Measurements from ENCODE around the gene BNIP2.
"Not testable (repeated sequence)": the region's sequence is repeated elsewhere in the genome, so short reads cannot be mapped to it uniquely, and the experiment has no call there.

BNIP2 gene, protein sequence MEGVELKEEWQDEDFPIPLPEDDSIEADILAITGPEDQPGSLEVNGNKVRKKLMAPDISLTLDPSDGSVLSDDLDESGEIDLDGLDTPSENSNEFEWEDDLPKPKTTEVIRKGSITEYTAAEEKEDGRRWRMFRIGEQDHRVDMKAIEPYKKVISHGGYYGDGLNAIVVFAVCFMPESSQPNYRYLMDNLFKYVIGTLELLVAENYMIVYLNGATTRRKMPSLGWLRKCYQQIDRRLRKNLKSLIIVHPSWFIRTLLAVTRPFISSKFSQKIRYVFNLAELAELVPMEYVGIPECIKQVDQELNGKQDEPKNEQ

DNA sequence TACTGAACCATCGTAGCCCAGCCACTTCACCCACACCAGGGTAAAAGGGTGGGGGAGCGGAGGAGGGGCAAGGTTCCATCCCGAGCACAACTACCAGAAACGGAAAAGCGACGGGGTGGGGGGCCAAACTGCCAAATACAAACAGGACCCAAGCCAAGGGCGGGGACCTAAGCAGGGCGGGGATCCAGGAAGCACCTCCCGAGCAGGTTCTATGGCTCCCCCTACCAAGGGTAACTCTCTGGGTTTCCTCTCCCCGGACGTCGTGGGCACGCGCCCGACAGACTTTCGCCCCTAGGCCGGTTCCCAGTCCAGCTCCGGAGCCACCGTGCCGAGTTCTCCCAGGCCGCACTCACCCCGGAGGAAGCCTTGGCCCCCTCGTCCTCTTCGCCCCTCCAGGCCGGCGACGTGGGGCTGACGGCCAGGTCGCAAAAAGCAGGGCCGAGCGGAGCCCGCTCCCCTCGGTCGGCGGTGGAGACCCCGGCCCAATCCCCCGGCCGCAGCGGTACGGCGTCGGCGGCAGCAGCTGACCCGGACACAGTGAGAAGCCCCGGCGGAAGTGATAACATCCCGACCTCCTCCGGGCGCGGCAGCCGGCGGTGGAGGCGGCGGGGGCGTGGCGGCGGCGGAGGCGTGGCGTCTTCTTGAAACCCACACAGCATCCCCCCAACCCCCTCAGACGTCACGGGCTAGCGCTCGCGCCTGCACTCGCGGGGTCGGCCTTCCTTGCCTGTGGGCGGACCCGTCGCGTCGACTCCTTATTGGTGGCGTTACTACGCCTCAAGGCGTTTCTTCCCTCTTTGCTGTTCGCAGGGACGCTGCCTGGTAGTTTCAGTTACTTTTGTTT is at the start of gene BNIP2:
BNIP2 (minus strand) TSS at position 539 of the 844 bp plus-strand sequence. CDS start 6,863 bp downstream, outside the sequence.
- DNase-seq (ENCODE audit: low read depth) = peak; percentile 95

DNA sequence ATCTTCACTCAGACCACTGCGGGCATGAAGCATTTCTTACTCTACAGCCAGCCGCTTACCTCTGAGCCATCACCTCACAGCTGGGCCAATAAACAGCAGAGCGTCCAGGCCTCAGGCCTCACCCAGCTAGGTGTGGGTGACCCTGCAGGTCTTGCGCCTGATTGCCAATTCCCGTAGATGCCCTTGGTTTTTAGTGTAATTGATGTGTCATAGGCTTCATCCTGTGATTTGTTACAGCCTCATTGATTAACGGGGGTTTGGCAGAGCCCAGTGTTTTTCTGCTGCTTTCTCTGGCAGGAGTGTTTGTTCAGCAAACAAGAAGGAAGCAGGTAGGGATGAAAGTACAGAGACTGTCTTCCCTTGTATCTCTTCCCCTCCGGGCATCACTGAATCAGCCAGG is 49.6 kb upstream of the BNIP2 start:
- no peak for DNase-seq (ENCODE audit: low read depth)

DNA sequence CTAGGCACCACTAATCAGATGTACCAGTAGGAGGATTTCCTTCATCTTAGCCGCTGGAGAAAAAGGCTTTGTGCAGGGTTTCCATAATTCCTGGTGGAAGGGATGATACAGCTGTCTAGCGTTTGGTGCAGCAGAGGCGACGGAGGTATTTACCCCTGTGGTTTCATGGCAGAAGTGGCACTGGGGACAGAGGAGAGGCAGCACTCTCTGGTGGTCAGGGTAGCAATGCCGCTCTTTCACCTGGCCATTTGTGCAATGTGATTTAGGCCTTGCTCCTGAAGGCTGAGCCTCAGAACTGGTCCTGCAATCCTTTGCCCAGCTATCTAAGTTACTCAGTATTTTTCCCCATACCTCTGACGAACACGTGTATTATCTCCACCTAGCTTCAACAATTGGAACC is 47.1 kb upstream of the BNIP2 start:
- DNase-seq (ENCODE audit: low read depth) = no peak

DNA sequence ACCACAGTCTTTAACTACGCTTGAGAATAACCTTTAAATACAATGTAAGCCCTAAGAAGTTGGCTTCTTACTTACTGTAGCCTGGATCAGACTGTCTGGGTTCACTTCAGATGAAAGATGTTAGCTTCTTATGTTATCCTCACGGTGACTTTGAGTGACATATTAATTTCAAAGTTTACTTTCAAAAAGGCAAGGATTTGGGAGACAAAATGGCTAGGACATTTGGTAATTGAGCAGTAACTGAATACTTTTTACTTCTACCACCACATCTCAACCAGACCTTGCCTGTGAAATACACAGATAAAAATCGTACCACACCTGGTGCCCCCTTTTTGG is 36.0 kb upstream of the BNIP2 start:
- no peak for DNase-seq (ENCODE audit: low read depth)

DNA sequence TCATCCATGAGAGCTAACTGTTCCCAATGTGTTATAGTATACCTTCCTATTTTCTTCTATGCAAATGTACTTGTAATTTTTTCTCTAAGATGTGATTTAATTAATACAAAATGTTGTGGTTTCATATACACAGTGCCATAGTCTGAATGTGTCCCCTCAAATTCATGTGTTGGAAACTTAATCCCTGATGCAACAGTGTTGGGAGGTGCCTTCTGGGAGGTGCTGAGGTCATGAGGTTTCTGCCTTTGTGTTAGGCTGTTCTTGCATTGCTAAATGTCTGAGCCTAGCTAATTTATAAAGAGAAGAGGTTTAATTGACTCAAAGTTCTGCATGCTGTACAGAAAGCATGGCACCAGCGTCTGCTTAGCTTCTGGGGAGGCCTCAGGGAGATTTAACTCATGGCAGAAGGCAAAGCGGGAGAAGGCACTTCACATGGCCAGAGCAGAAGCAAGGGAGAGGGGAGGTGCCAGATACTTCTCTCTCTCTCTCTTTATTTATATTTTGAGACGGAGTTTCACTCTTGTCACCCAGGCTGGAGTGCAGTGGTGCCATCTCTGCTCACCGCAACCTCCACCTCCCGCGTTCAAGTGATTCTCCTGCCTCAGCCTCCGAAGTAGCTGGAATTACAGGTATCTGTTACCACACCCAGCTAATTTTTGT is 34.7 kb upstream of the BNIP2 start:
- no peak for DNase-seq (ENCODE audit: low read depth)

DNA sequence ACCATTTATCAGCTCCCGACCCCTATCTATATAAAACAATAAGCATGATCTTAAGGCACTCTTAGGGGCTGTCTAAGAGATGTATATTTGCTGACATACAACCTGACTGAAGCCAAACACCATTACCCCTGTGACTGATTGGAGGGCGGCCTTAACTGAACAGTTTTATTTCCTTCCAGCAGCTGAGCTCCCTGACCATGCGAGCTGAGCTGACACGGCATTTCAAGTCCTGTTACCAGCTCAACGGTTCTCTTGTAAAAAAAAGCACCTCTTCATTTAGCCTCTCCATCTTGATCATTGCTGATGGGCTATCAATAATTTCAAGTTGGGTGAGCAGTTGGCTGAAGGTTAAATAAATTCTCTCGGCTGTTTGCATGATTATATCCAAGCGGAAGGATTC is 33.4 kb upstream of the BNIP2 start:
- DNase-seq (ENCODE audit: low read depth) = no peak

DNA sequence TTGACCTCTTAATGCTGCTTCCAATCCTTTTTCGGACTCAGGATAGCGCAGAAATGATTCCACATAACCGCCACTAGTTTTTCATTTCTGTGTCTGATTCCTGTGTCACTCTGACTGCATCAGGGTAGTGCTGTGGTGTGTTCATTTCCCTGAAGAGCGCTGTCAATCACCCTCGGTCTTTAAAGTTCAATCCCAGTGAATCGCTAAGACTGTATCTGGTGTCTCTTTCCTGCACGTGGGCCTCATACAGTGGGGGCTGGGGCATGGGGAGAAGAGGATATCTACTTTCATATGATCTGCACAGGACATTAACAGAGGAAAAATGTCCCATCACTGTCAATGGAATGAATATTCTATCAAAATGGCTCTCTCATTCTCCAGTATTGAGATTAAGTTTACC is 32.9 kb upstream of the BNIP2 start:
- no peak for DNase-seq (ENCODE audit: low read depth)

DNA sequence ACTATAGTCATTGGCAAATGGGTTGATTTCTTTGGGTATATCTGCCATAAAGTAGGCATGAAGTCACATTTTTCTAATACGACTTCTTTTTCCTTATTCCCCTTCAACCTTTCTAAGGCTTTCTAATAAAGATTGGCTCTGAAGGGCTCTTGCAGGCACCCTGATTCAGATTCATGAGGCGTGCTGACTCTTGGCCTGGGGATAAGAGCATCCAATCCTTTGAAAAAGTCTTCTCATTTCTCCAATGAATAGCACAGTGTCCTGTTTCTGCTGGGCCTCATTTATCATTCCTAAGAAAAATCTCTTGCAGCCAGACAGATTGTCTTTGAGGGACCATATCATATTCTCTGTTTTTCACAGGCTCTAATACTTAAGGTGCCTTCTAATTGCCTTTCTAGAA is 32.3 kb upstream of the BNIP2 start:
- DNase-seq (ENCODE audit: low read depth) = no peak

DNA sequence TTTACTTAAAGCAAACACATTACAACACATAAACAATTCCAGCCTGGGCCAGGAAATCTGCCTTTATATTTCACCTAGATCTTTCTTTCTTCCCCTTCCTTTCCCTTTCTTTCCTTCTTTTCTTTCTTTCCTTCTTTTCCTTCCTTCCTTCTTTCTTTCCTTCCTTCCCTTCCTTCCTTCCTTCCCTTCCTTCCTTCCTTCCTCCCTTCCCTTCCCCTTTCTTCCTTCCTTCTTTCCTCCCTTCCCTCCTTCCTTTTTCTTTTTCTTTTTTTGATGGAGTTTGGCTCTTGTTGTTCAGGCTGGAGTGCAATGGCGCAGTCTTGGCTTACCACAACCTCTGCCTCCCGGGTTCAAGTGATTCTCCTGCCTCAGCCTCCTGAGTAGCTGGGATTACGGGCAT is 24.1 kb upstream of the BNIP2 start:
- no peak for DNase-seq (ENCODE audit: low read depth)

DNA sequence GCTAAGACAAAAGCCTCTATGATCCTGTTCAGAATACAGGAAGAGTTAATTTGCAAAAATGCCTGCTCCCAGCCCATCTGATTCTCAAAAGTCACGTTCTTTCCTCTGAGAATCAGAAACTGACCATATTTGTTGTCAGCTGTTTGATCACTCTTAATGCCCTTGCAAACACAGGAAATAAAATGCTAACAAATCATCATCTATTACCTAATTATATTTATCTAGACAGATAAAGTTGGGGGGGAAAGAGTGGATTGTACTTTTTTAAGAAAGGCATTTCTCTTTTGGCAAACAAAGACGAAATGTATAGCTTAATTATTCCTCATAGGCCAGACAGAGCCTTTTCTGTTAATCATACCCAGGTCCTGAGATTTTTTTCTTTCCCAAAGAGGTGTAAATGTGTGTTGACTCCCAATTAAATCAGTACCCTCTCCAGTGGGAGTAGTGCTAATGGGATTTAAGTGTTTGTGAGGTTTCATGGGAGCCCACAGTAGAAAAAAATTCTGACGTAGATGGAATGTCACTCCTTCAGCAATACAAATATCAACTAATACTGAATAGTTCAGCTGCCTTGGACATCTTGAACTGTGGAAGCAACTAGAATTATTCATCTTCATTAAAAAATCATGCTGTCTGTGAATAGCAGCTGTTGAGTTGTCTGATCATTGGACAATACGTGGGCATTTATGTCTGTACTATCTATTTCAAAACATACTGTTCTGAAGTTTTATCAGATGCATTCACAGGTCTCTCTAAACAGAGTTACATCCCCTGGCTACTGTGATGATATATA is 22.5 kb upstream of the BNIP2 start:
- no peak for DNase-seq (ENCODE audit: low read depth)

DNA sequence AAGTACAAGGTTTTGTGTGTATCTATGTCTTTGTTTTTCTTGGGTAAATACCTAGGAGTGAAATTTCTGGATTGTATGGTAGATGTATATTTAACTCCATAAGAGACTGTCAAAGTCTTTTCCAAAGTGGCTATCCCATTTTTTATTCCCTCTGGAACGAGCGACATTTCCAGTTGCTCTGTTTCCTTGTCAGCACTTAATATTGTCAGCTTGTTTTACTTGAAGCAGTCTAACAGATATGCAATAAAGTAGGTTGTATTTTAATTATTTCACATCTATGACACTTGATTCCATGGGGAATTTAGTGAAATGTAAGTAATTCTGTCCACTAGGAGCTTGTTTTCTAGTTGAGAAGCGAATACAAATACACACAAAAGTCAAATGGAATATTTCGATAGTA is 18.5 kb upstream of the BNIP2 start:
- DNase-seq (ENCODE audit: low read depth) = no peak

DNA sequence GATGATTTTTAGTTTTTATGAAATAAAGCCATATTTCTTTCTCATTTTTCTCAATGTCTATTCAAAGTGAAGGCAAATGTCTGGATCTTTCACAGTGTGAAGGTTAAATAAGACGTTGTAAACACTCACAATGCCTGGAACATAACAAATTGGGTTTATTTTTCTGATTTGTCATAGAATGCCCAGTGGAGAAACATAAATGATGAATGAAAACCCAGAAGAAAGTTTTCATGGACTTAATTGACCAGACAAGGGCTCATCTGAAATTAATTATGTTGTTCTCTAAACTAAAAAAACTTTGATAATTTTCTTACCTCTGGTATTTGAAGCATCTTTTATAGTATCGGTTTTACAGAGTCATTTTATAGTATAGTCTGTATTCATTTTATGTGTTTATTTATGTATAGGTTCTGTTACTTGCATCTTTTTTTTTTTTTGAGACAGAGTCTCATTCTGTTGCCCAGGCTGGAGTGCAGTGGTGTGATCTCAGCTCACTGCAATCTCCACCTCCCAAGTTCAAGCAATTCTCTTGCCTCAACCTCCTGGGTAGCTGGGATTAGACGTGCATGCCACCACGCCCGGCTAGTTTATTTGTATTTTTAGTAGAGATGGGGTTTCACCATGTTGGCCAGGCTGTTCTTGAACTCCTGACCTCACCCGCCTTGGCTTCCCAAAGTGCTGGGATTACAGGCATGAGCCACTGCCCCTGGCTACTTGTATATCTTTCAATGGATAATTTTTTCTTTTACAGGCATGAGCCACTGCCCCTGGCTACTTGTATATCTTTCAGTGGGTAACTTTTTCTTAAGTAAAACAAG is 15.1 kb upstream of the BNIP2 start:
- DNase-seq (ENCODE audit: low read depth) = no peak

DNA sequence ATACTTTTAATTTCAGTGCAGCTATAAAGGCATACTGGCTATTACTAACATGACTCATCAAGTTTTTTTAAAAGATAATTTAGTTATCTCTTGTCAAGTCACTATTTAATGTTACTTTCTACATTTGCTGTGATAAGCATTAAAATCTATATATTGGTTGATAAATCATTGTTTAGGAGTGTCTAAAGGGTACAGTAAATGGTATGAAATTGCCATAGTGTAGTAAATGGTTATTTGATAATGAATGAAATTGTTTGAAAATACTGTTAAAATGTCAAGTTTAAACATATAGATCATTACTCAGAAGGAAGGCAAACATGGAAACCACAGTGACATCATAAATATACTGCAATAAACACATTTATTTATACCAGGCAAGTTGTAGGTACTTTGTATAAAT is 13.2 kb upstream of the BNIP2 start:
- DNase-seq (ENCODE audit: low read depth) = no peak

DNA sequence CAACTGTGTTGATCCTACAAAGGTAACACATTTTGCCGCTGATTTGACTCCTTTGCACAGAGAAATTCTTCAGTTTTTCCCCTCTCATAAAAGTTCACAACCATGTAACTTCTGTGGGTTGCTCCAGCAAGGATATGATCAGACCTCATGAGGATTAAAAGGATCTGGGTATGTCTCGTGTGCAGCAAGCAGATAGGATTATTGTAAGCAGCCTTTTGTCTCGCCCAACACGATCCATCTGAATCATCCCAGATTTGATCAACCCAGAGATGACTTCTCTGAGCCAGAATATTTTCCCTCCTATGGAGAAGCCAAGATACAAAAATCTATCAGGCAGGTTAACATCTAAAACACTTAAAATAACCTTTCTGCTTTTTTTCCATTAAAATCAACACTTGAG is 12.8 kb upstream of the BNIP2 start:
- DNase-seq (ENCODE audit: low read depth) = no peak

DNA sequence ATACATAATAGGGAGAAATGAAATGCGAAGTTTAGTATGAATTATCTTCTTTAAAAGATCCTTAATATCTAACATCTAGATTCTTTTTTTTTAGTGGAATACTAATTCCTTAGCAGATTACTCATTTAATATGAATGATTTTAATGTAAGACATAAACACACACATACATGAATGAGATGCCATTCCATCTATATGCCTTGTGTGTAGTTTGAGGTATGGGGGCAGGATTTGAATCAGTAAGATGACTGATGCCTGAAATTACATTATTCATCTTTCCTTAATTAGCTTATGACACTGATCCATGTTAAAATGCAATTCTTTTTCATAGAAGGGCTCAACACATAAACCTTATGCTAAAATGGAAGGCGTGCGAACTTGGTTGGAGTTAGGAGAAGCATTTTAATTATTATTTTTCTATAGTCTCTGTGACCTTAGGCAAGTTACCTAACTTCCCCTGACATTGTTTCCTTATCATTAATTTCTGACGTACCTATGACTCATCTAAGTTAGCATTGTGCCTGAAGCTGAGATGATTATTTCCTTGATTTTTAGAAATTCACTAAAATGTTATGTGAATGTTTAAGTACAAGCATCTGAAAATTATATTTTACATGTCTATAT is 10.8 kb upstream of the BNIP2 start:
- DNase-seq (ENCODE audit: low read depth) = no peak

DNA sequence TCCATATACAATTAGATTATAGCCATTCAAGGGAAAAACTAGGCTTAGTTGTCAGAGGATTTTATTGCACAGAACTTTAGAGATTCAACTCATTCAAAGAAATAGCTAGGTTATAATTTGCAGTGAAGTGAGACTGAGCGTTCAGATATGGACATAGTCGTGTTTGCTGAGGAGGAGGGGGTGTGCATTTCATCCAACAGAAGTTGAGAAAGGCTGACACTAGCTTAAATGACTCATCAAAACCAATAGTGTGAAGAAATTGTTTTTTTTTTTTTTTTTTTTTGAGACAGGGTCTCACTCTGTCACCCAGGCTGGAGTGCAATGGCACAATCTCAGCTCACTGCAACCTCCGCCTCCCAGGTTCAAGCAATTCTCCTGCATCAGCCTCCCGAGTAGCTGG is 8.9 kb upstream of the BNIP2 start:
- DNase-seq (ENCODE audit: low read depth) = not testable (repeated sequence)

DNA sequence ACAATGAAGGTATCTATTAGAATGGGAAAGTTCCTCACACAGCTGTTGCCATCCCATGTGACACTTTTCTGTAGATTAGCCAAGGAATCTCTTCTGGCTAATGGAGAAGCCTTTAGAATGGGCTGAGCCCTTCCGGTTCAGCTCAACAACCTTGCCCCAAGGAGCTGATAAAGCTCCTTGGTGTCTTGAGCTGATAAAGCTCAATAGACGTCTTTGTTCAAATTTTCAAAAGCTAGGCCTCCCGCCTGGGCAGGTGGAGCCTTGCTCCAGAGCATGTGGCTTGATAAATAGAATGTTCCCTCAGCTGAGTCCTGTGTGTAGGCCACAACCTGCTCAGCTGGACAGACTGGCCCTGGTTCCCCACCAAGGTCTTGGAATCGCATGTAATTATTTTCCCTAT is 7.2 kb upstream of the BNIP2 start:
- no peak for DNase-seq (ENCODE audit: low read depth)

DNA sequence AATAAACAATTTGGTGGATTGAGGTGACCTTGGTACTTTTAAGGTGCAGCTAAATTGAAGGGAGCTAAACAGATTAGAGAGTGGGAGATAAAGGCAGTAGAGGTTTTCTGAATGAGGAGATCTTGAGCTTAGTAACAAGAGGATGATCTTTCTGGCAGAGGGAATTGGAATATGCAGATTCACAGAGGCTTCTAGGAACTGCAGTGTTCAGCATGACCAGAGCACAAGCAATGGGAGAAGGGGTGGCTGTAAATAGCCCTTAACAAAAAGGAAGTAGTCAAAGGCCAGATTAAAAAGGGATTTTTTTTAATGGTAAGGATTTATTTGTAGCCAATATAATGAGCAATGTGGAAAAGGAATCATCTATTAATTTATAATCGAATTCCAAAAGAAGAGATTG is 5.7 kb upstream of the BNIP2 start:
- DNase-seq (ENCODE audit: low read depth) = no peak

DNA sequence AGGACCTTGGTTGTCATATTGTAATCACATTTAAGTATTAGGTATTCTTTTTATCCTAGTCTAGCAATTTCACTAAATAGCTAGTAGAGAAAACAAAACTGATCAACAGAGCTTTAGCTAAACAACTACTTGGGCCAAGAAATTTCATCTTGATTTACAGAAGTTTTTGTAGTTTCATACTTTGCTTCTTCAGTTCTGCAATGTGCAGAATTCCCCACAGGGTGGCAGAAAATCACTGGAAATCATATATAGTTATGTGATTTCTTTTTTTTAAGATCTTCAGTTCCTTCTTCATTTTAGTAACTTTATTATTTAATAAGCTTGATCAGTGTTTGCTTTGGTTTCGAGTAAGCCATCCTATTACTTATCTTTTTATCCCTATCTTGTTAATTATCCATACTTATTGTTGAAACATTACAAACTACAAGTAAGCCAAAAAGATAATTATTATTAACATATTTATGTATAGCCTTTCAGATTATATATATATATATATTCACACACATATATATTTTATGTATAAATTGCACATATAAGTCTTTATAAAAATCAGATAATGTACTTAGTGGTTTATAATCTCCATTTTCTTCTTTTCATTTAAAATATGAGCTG is 2.2 kb upstream of the BNIP2 start:
- DNase-seq (ENCODE audit: low read depth) = no peak

DNA sequence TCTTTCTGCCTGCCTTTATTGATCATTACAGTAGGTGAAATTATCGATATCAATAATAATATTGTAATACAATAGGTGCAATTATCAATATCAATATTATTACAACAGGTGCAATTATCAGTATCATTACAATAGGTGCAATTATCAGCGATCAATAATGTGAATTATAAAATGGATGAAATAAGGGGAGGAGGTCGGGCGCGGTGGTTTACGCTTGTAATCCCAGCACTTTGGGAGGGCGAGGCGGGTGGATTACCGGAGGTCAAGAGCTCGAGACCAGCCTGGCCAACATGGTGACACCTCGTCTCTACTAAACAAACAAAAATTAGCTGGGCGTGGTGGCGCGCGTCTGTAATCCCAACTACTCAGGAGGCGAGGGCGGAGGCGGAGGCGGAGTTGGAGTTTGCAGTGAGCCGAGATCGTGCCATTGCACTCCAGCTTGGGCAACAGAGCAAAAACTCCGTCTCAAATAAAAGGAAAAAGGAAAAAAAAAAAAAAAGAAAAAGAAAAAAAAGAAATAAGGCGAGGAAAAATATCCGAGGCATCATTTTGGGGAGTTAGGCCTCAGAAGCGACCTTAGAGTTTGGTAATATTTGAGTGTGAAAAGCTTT is 611 bp upstream of the BNIP2 start:
- DNase-seq (ENCODE audit: low read depth) = no peak
